NCI-H1694 (cell line): Measurements from ENCODE around the gene RIPK4.

Experiments used
- DNase-seq: peaks from one replicate; lab custom pipeline; 2025; lab: John Stamatoyannopoulos, UW

The RIPK4 gene

GRCh38 chr21:41691205-41692184, 75.4 kb downstream of the RIPK4 start:
- no peak for DNase-seq
